ENCODE data around the gene DDX27.
"Not testable (repeated sequence)": the region's sequence is repeated elsewhere in the genome, so short reads cannot be mapped to it uniquely, and the experiment has no call there.

Gene DDX27

DNA sequence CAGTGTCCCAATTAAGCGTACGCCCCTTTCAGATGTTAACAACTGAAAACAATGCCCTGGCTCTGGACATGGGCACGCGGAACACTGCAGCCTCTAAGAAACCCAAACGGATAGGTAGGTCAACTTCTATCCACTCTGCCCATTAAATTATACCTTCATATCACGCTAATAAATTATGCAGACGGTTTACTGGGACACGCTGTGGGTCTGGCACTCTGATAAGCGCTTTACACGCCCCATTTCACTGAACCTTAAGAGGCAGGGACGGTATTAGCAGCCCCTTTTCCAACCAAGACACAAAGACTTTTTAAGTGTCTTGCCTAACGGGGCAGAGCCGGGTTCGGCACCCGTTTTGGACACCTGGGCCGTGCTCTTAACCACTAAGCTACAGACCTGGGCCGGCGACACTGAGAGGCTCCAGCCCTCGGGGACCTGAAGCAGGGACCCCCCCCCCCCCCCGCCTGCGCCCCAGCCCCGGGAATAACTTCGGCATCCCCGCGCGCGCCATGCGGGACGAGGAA, 31.8 kb upstream of the DDX27 start:
- TF ChIP-seq, protein P1, sequence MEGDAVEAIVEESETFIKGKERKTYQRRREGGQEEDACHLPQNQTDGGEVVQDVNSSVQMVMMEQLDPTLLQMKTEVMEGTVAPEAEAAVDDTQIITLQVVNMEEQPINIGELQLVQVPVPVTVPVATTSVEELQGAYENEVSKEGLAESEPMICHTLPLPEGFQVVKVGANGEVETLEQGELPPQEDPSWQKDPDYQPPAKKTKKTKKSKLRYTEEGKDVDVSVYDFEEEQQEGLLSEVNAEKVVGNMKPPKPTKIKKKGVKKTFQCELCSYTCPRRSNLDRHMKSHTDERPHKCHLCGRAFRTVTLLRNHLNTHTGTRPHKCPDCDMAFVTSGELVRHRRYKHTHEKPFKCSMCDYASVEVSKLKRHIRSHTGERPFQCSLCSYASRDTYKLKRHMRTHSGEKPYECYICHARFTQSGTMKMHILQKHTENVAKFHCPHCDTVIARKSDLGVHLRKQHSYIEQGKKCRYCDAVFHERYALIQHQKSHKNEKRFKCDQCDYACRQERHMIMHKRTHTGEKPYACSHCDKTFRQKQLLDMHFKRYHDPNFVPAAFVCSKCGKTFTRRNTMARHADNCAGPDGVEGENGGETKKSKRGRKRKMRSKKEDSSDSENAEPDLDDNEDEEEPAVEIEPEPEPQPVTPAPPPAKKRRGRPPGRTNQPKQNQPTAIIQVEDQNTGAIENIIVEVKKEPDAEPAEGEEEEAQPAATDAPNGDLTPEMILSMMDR (IDR thresholded peaks at IDR 0.05; ENCODE audit: borderline replicate concordance, insufficient read depth, low read depth, low read length), result no peak

GRCh38 chr20:49187851-49188641, 31.2 kb upstream of the DDX27 start, which contains the start of gene STAU1:
Gene STAU1 (minus strand): TSS chr20:49188334. CDS start chr20:49166201, 22,133 bp downstream.
- TF ChIP-seq, protein P1 (IDR thresholded peaks at IDR 0.05; ENCODE audit: borderline replicate concordance, insufficient read depth, low read depth, low read length), result no peak
- peak within 1 kb of the TSS; percentile 71 for H3K4me3 ChIP-seq (ENCODE audit: low read depth, low read length)

More for the DNA sequence above, 31.8 kb upstream of the DDX27 start:
- H3K4me3 ChIP-seq (ENCODE audit: low read depth, low read length), result peak overlapping the region; percentile 71

DNA sequence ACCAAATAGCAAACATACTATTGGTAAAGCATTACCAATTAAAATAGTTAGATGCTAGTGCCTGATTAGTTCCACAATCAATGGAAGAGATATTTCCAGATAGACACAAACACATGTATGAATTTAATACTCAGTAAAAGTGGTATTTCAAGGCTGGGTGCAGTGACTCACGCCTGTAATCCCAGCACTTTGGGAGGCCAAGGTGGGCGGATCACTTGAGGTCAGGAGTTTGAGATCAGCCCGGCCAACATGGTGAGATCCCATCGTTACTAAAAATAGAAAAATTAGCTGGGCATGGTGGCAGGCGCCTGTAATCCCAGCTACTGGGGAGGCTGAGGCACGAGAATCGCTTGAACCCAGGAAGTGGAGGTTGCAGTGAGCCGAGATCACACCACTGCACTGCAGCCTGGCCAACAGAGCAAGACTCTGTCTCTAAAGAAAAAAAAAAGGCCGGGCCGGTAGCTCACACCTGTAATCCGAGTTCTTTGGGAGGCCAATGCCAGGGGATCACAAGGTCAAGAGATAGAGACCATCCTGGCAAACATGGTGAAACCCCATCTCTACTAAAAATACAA, 26.2 kb upstream of the DDX27 start:
- H3K4me3 ChIP-seq (ENCODE audit: low read depth, low read length), result not testable (repeated sequence)

- no peak overlapping the region for H3K4me3 ChIP-seq (ENCODE audit: low read depth, low read length)
- TF ChIP-seq, protein P1 (IDR thresholded peaks at IDR 0.05; ENCODE audit: borderline replicate concordance, insufficient read depth, low read depth, low read length), result no peak
Measured at GRCh38 chr20:49199729-49200293, 19.4 kb upstream of the DDX27 start.

DNA sequence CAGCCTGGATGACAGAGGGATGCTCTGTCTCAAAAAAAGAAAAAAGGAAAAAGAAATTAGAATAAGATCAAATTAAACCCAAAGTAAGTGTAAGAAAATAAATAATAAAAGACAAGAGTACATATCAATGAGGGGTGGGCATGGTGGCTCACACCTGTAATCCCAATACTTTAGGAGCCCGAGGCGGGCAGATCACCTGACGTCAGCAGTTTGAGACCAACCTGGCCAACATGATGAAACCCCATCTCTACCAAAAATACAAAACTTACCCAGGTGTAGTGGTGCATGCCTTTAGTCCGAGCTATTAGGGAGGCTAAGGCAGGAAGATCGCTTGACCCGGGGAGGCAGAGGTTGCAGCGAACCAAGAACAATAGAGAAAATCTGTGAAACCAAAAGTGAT, 16.2 kb upstream of the DDX27 start:
- no peak overlapping the region for H3K4me3 ChIP-seq (ENCODE audit: low read depth, low read length)
- TF ChIP-seq, protein P1 (IDR thresholded peaks at IDR 0.05; ENCODE audit: borderline replicate concordance, insufficient read depth, low read depth, low read length), result no peak

- TF ChIP-seq, protein P1 (IDR thresholded peaks at IDR 0.05; ENCODE audit: borderline replicate concordance, insufficient read depth, low read depth, low read length), result no peak
- no peak overlapping the region for H3K4me3 ChIP-seq (ENCODE audit: low read depth, low read length)
Measured at GRCh38 chr20:49203746-49204145, 15.5 kb upstream of the DDX27 start.

DNA sequence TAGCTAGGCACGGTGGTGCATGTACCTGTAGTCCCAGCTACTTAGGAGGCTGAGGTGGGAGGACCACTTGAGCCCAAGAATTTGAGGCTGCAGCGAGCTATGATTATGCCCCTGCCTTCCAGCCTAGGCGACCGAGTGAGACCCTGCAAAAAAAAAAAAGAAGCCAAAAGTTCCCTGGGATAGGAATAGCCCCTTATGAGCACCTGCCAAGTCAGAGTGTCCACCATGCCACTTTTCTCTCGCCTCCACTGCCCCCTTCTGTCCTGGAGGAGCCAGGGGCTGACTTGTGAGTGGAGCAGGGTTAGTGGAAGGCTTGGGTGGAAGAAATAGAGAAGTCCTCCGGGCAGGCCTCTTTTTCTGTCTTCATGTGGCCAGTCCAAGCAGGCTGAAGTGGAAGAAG, 12.1 kb upstream of the DDX27 start:
- TF ChIP-seq, protein P1 (IDR thresholded peaks at IDR 0.05; ENCODE audit: borderline replicate concordance, insufficient read depth, low read depth, low read length), result peak; percentile 20; the same call in 1 of the 2 replicates
- no peak overlapping the region for H3K4me3 ChIP-seq (ENCODE audit: low read depth, low read length)
